GM23248 (cell line): ENCODE data around the gene FUT9.

Experiments
- EZH2 ChIP-seq: fragments of 200-600 bp; sonication (generic); IDR thresholded peaks from 2 replicates; pipeline ENCODE4 v1.6.1; 2018; ENCODE audit warnings: antibody characterized with exemption, mild to moderate bottlenecking; ENCODE audit not compliant: insufficient read depth, poor library complexity, severe bottlenecking
- EZH2phosphoT487 ChIP-seq: fragments of 200-600 bp; sonication (generic); IDR thresholded peaks from 2 replicates; pipeline ENCODE4 v1.6.1; 2018; ENCODE audit warnings: antibody characterized with exemption, moderate library complexity, mild to moderate bottlenecking, low read depth; ENCODE audit not compliant: insufficient read depth

DNA sequence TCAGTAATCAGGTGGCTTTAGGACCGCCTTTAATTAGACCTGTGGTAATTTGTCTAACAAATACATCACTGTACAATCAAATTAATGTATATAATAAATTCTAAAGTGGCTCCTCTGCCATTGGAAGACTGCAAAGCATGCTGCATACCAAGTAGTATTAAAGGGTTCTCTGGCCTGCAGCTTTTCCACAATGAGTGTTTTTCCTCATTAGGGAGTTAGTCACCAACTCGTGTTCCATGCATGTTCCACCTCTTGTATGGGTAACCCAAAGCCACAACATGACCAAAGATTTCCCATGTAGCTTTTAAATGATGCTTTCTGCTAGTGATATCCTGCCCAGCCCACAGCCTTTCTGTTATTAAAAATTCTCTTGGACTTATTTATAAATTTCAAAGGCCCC is 218.7 kb downstream of the FUT9 start:
- TF ChIP-seq EZH2 (no peak), EZH2phosphoT487 (no peak)
